PC-3 (cell line): Measurements from ENCODE around the gene MKNK1.

ENCODE experiments used
- CTCF ChIP-seq: fragments of 300-600 bp; sonication (generic); conservative IDR thresholded peaks from 2 replicates; pipeline ENCODE4 v1.5.1; 2017; ENCODE audit warnings: antibody characterized with exemption, low read depth, mild to moderate bottlenecking, low read length
- EZH2 ChIP-seq: fragments of 300-600 bp; sonication (generic); IDR thresholded peaks from one replicate; pipeline ENCODE4 v1.6.1; 2017; ENCODE audit warnings: antibody characterized with exemption, mild to moderate bottlenecking, low read length; ENCODE audit not compliant: unreplicated experiment

GRCh38 chr1:46552357-46553237 lies 51.5 kb downstream of the MKNK1 start:
- no peak for TF ChIP-seq CTCF
- TF ChIP-seq EZH2 = no peak
